ENCODE results near the gene MRPL54.

Gene MRPL54

GRCh38 chr19:3745363-3746045, 17.0 kb upstream of the MRPL54 start:
- Histone ChIP-seq H3K4me3 (ENCODE audit: low read depth, low read length) (no peak overlapping the region), H3K27me3 (replicated peaks) (no peaks in the 10 kb centered on the region), H3K36me3 (replicated peaks) (peaks cover 10% of the 10 kb centered on the region), H3K27ac (no peak overlapping the region)
- no peak for TF ChIP-seq CTCF (IDR thresholded peaks at IDR 0.05; ENCODE audit: low read depth, low read length, missing control alignments)
- in situ Hi-C loops (cut with HindIII; ENCODE audit: low pct_ligation_motif_present, low sequenced_read_pairs), result no loop called here
- no peak for DNase-seq

- no peaks in the 10 kb centered on the region for H3K27me3 ChIP-seq (replicated peaks)
- no peak overlapping the region for H3K27ac ChIP-seq
- no peak for TF ChIP-seq CTCF (IDR thresholded peaks at IDR 0.05; ENCODE audit: low read depth, low read length, missing control alignments)
- in situ Hi-C loops (cut with HindIII; ENCODE audit: low pct_ligation_motif_present, low sequenced_read_pairs), result no loop called here
- no peak for DNase-seq
- H3K4me3 ChIP-seq (ENCODE audit: low read depth, low read length), result no peak overlapping the region
- peaks cover 19% of the 10 kb centered on the region for H3K36me3 ChIP-seq (replicated peaks)
These were observed 16.0 kb upstream of the MRPL54 start for GRCh38 chr19:3746371-3747056.

- peaks cover 19% of the 10 kb centered on the region for H3K36me3 ChIP-seq (replicated peaks)
- DNase-seq, result no peak
- no peak for TF ChIP-seq CTCF (IDR thresholded peaks at IDR 0.05; ENCODE audit: low read depth, low read length, missing control alignments)
- H3K27me3 ChIP-seq (replicated peaks), result no peaks in the 10 kb centered on the region
- in situ Hi-C loops (cut with HindIII; ENCODE audit: low pct_ligation_motif_present, low sequenced_read_pairs), result no loop called here
- H3K4me3 ChIP-seq (ENCODE audit: low read depth, low read length), result no peak overlapping the region
- H3K27ac ChIP-seq, result no peak overlapping the region
These were observed 13.5 kb upstream of the MRPL54 start for GRCh38 chr19:3748965-3749364.

- TF ChIP-seq CTCF (IDR thresholded peaks at IDR 0.05; ENCODE audit: low read depth, low read length, missing control alignments), result no peak
- H3K4me3 ChIP-seq (ENCODE audit: low read depth, low read length), result no peak overlapping the region
- H3K27me3 ChIP-seq (replicated peaks), result no peaks in the 10 kb centered on the region
- in situ Hi-C loops (cut with HindIII; ENCODE audit: low pct_ligation_motif_present, low sequenced_read_pairs), result no loop called here
- peaks cover 19% of the 10 kb centered on the region for H3K36me3 ChIP-seq (replicated peaks)
- DNase-seq, result no peak
- H3K27ac ChIP-seq, result no peak overlapping the region
These were observed 12.3 kb upstream of the MRPL54 start for GRCh38 chr19:3750211-3750610.

GRCh38 chr19:3751236-3751635, 11.2 kb upstream of the MRPL54 start:
- no peak for TF ChIP-seq CTCF (IDR thresholded peaks at IDR 0.05; ENCODE audit: low read depth, low read length, missing control alignments)
- no peak for DNase-seq
- Histone ChIP-seq H3K4me3 (ENCODE audit: low read depth, low read length) (no peak overlapping the region), H3K27ac (no peak overlapping the region), H3K27me3 (replicated peaks) (no peaks in the 10 kb centered on the region), H3K36me3 (replicated peaks) (peaks cover 19% of the 10 kb centered on the region)
- in situ Hi-C loops (cut with HindIII; ENCODE audit: low pct_ligation_motif_present, low sequenced_read_pairs), result no loop called here

All from brain microvascular endothelial cell (primary cell).